ENCODE results near the gene MNDA.

Gene MNDA

GRCh38 chr1:158830904-158831507 lies at the start of gene MNDA:
TSS of gene MNDA (plus strand) at chr1:158831351. CDS start at chr1:158842154, 10,803 bp downstream.
- FAIRE-seq, result no peak

- no peak for FAIRE-seq
Measured at GRCh38 chr1:158793604-158794003, 37.5 kb upstream of the MNDA start.

- no peak for FAIRE-seq
Measured at GRCh38 chr1:158794247-158794646, 36.9 kb upstream of the MNDA start.

- FAIRE-seq, result no peak
Measured at GRCh38 chr1:158798531-158798930, 32.6 kb upstream of the MNDA start.

DNA sequence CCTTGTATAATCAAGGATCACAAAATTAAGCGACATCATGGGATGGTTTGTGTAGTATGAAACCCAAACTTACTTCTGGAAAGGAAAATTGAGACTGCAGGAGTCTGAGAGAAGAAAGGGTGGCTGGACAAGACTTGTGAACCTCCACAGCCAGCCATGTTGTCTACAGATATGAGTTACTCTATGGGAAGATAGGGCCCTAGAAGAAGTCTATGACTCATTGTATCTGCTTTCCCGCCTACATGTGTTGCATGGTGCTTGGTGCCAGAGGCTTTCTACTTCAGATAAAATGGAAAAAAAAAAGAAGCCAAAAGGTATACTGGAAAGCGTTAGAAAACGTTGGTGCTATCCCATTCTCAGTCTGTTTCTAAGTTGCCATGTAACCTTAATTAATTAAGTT lies 31.5 kb upstream of the MNDA start:
- no peak for FAIRE-seq

GRCh38 chr1:158800526-158800925 lies 30.6 kb upstream of the MNDA start:
- FAIRE-seq, result no peak

DNA sequence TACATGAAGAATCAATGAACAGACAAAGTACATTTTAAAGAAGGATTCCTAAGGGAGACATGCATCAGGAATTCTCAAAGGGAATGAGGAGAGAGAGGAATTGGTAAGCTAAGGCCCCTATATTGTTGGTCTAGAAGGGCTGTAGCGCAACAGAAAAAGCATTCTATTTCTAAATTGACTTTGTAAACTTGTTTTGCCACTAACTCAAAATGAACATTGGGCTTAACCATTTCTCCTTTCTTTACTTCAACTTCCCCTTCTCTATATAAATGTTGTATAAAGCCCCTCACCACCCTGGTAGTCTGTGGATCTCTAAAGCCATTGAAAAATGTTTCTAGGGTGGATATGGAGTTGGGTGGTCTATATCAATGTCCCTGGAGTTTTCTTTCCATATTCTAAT lies 29.8 kb upstream of the MNDA start:
- no peak for FAIRE-seq

GRCh38 chr1:158803678-158804077 lies 27.5 kb upstream of the MNDA start:
- no peak for FAIRE-seq

- FAIRE-seq, result no peak
Measured at GRCh38 chr1:158806916-158807536, 24.1 kb upstream of the MNDA start.

DNA sequence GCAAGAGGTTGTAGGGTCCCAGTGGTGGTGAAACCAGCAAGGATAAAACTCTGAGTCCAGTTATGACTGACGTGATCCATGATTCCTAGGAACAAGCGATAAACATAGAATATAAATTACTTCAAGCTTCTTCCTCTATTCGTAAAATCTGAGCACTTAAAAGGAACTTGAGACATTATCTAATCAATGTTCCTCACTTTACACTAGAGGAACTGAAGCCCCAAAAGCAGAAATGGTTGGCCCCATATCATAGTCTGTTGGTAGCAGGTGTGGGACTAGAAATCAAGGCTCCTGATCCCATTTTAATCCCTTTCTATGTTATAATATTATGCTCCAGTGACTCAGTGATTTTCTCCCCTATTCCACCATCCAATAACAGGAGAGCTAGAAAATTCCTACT lies 21.9 kb upstream of the MNDA start:
- FAIRE-seq, result no peak

DNA sequence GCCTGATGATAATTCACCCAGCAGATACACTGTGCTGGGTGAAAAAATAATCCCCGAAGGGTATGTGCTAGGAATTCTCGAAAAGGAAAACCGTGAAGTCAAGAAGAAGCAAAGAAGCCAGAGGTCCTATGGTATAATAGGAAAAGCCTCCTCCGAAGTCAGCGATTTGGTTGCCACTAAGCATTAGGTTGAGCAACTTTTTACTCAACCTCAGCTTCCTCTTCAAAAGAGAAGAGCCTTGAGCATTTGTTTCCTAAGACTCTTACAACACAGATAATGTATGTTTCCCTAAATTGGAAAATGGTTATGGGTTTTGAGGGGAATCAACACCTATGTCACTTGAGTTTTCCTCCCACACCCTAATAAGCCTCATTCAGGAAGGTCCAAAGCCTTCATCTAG lies 21.3 kb upstream of the MNDA start:
- no peak for FAIRE-seq

DNA sequence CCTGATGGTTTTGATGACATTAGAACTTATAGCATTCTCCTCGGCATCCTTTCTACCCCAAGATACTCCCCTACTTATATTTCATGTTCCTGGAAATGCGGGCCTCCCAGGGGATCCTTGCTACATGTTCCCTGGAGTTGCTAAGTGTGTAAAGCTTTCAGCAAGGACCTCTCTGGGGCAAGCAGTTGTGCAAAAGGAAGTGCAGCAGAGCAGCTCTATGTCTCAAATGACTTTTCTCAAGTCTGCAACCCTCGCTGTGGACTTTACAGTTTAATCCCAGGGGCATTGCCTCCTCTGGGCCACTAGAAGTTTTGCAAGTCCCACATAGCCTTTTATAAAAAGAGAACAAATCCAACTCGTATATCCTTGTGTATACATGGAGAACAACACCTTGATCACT lies 20.8 kb upstream of the MNDA start:
- no peak for FAIRE-seq

DNA sequence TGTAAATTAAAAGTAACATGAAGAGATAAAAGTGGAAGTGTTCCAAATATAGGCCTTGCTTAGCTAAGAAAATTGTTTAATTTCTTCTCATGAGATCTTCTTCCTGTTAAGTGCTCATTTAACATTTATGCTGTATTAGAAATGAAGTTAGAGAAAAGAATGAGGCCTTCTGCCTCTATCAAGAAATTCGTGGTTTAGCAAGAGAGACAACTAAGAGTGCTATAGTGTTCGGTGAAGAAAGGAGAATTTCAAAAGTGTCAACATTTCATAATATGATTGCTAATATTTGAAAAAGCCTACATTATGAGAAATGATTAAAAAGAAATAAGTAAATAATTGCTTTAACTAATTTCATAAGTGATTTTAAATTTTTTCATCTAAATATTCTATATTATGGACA lies 18.8 kb upstream of the MNDA start:
- no peak for FAIRE-seq

GRCh38 chr1:158813164-158813563 lies 18.0 kb upstream of the MNDA start:
- FAIRE-seq, result no peak

- no peak for FAIRE-seq
Measured at GRCh38 chr1:158814970-158815369, 16.2 kb upstream of the MNDA start.

- FAIRE-seq, result no peak
Measured at GRCh38 chr1:158818560-158818959, 12.6 kb upstream of the MNDA start.

- no peak for FAIRE-seq
Measured at GRCh38 chr1:158818975-158819431, 12.1 kb upstream of the MNDA start.

DNA sequence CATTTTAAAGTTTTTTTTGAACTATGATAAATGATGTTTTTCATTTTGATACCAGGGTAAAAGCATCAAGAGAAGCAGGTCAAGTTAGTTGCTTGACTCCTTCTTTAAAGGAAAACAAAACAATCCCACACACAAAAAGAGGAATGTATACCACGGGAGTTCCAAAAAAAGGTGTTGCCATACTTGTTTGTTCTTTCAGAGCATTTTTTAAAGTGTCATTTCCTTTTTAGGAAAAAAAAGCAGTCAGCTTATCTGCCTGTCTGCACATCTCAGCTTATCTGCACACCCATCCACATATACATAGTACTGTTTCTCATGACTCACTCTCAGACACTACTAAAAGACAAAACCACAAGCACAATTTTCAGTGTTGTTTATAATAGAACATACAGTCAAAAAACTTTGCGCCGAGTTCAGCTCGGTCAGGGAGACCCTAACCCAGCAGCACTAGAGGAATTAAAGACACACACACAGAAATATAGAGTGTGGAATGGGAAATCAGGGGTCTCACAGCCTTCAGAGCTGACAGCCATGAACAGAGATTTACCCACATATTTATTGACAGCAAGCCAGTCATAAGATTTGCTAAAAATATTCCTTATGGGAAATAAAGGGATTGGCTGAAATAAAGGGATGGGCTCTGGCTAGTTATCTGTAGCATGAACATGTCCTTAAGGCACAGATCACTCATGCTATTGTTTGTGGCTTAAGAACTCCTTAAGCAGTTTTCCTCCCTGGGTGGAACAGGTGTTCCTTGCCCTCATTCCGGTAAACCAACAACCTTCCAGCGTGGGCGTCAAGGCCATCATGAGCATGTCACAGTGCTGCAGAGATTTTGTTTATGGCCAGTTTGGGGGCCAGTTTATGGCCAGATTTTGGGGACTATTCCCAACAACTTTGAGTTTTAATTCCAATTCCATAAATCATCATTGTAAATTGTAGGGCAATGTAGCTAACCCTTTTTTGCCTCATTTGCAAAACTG lies 11.4 kb upstream of the MNDA start:
- FAIRE-seq, result no peak

- FAIRE-seq, result no peak
Measured at GRCh38 chr1:158821723-158822122, 9.4 kb upstream of the MNDA start.

DNA sequence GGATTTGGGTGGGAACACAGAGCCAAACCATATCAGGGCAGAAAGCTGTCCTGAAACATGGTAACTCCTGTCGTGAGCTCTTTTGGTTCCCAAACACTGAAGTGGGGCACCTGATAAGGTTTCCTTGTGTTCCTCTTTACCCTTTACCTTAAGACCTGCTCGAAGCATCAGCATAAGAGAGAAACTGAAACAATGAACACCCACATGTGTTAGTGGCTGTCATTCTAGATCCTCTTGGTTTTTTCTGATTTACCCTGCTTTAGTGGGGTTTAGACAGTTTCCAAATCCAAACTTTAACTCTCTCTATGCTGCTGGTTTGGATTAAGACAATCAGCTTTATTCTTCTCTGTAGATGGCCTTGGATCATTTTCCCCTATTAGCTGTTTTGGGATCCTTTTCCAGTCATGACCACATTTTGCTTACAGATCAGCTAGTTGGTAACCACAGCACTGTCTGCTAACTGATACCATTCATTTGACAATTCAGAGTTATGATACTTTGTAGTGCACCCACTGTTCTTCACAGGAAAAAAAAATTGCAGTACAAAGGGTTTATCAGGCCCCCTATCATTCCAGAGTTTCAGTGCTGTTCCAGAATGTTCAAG lies 975 bp upstream of the MNDA start:
- no peak for FAIRE-seq

DNA sequence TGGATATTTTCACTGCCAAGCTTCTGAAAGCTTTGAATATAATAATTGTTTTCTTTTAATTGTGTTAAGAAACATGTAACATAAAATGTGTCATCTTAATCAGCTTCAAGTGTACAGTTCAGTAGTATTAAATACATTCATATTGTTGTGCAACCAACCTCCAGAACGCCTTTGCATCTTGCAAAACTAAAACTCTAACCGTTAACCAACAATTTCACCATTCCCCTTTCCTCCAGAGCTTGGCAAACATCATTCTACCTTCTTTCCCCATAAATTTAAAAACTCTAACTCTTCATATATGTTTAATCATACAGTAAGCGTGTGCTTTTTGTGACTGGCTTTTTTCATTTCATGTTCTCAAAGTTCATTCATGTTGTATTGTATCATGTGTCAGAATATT lies 2.1 kb downstream of the MNDA start:
- FAIRE-seq, result no peak

DNA sequence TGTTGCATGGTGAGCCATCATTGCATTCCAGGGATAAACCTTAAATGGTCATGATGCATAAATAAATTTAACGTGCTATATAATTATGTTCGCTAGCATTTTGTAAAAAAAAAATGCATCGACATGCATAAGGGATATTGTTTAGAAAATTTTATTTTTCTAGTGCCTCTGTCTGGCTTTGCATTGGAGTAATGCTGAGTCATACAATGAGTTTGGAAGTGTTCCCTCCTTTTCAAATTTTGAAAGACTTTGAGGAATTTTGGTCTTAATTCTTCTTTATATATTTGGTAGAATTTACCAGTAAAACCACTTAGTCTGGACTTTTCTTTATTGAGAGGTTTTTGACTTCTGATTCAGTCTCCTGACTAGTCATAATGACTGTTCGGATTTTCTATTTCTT lies 4.9 kb downstream of the MNDA start:
- no peak for FAIRE-seq

DNA sequence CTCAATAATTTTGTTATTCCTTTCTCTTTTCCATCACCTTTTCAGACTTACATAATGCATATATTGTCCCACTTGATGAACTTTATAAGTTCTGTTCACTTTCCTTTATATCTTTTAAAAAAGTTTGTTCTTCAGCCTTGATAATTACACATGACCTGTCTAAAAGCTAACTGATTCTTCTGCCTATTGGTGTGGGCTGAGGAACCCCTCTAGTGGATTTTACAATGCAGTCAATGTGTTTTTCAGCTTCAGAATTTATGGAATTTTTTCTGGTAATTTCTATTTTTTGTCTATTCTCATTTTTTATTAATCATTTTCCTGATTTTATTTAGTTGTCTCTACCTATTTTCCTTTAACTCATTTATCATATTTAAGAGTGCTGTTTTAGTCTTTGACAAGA lies 7.5 kb downstream of the MNDA start:
- FAIRE-seq, result no peak

All from A204.1 (cell line).